ENCODE data around the gene KLK7. TPM values are rescaled to one million over a fixed set of nuclear protein-coding genes. Genes with fewer than 3 reads are reported as not detected.

The KLK7 gene
- total RNA-seq, 1 experiment from 2014 or later, result 0.66 TPM

- TF ChIP-seq MYBL2 (CRISPR knock-in tag; IDR thresholded peaks at IDR 0.05), result no peak
Measured at GRCh38 chr19:50949861-50950260, 33.9 kb downstream of the KLK7 start (continued).

DNA sequence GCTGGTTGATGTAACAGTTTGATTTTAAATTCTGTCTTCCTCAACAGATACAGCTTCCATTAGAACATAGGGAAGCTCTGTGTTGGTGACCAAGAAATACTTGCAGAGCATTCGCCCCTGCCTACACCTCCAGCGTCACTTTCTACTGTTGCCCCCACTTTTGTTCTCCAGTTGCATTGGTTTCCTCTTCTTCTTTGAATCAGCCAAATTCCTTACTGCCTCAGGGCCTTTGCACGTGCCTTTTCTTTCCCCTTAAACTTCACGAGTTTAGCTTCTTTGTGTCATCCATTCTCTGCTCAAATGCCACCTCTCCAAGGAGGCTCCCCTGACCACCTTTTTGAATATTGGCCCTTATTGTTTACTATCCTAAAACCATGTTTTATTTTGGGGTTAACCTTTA is 36.6 kb downstream of the KLK7 start:
- POLR2A ChIA-PET, result no interaction called here
- no peak for TF ChIP-seq PRDM15 (CRISPR knock-in tag; IDR thresholded peaks at IDR 0.05)
- TF ChIP-seq ZNF232 (CRISPR knock-in tag; IDR thresholded peaks at IDR 0.05), result no peak
- no peak for TF ChIP-seq CBFB (CRISPR knock-in tag; IDR thresholded peaks at IDR 0.05; ENCODE audit: low read depth)
- TF ChIP-seq, protein P1, sequence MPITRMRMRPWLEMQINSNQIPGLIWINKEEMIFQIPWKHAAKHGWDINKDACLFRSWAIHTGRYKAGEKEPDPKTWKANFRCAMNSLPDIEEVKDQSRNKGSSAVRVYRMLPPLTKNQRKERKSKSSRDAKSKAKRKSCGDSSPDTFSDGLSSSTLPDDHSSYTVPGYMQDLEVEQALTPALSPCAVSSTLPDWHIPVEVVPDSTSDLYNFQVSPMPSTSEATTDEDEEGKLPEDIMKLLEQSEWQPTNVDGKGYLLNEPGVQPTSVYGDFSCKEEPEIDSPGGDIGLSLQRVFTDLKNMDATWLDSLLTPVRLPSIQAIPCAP (CRISPR knock-in tag; IDR thresholded peaks at IDR 0.05), result no peak
- no peak for TF ChIP-seq ZBTB21 (CRISPR knock-in tag; IDR thresholded peaks at IDR 0.05; ENCODE audit: borderline replicate concordance)
- no peak for TF ChIP-seq OVOL2 (CRISPR knock-in tag; IDR thresholded peaks at IDR 0.05; ENCODE audit: borderline replicate concordance)
- no peak for TF ChIP-seq E2F1 (CRISPR knock-in tag; IDR thresholded peaks at IDR 0.05)
- TF ChIP-seq, protein P2, sequence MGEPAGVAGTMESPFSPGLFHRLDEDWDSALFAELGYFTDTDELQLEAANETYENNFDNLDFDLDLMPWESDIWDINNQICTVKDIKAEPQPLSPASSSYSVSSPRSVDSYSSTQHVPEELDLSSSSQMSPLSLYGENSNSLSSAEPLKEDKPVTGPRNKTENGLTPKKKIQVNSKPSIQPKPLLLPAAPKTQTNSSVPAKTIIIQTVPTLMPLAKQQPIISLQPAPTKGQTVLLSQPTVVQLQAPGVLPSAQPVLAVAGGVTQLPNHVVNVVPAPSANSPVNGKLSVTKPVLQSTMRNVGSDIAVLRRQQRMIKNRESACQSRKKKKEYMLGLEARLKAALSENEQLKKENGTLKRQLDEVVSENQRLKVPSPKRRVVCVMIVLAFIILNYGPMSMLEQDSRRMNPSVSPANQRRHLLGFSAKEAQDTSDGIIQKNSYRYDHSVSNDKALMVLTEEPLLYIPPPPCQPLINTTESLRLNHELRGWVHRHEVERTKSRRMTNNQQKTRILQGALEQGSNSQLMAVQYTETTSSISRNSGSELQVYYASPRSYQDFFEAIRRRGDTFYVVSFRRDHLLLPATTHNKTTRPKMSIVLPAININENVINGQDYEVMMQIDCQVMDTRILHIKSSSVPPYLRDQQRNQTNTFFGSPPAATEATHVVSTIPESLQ (CRISPR knock-in tag; IDR thresholded peaks at IDR 0.05), result no peak
- TF ChIP-seq, protein P3, sequence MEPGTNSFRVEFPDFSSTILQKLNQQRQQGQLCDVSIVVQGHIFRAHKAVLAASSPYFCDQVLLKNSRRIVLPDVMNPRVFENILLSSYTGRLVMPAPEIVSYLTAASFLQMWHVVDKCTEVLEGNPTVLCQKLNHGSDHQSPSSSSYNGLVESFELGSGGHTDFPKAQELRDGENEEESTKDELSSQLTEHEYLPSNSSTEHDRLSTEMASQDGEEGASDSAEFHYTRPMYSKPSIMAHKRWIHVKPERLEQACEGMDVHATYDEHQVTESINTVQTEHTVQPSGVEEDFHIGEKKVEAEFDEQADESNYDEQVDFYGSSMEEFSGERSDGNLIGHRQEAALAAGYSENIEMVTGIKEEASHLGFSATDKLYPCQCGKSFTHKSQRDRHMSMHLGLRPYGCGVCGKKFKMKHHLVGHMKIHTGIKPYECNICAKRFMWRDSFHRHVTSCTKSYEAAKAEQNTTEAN (CRISPR knock-in tag; IDR thresholded peaks at IDR 0.05), result no peak
- ATAC-seq, result no peak
- no peaks in the 10 kb centered on the region for H3K36me3 Mint-ChIP-seq
- H3K27me3 Mint-ChIP-seq (ENCODE audit: low read depth), result peaks cover 34% of the 10 kb centered on the region
- peaks cover 3% of the 10 kb centered on the region; the same call in 1 of the 2 replicates for H3K4me1 Mint-ChIP-seq
- no peak for DNase-seq (ENCODE audit: low spot score)
- peaks cover 8% of the 10 kb centered on the region for H3K9me3 Mint-ChIP-seq
- no peak overlapping the region for H3K4me3 Mint-ChIP-seq
- H3K27ac Mint-ChIP-seq, result no peak overlapping the region
- CTCF ChIA-PET, result interaction anchor here (1.0 to 1.9 kb wide), 3 partner anchors 25 to 74 kb away, joined by 3 to 6 read pairs (median 5); partner anchors contain the start of gene KLK10

DNA sequence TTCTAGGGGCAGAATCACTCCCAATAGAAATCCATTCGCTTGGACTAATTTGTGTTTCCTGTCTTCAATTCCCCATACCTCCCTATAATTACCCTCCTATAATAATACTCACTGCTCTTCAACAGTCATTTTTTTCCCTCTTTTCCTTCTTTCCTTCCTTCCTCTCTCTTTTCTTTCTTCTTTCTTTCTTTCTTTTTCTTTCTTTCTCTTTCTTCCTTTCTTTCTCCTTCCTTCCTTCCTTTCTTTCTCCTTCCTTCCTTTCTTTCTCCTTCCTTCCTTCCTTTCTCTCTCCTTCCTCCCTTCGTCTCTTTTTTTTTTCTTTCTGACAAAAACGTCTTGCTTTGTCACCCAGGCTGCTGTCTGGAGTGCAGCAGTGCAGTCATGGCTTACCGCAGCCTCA is 38.9 kb downstream of the KLK7 start:
- Mint-ChIP-seq H3K36me3 (no peaks in the 10 kb centered on the region), H3K4me1 (no peaks in the 10 kb centered on the region; the same call in 1 of the 2 replicates), H3K27ac (no peak overlapping the region), H3K4me3 (no peak overlapping the region), H3K27me3 (ENCODE audit: low read depth) (peaks cover 38% of the 10 kb centered on the region), H3K9me3 (peaks cover 20% of the 10 kb centered on the region)
- POLR2A ChIA-PET, result no interaction called here
- DNase-seq (ENCODE audit: low spot score) (no peak), ATAC-seq (no peak)
- TF ChIP-seq NR2C2 (CRISPR knock-in tag; IDR thresholded peaks at IDR 0.05), result no peak
- no peak for TF ChIP-seq PRDM15 (CRISPR knock-in tag; IDR thresholded peaks at IDR 0.05)
- TF ChIP-seq, protein P4, sequence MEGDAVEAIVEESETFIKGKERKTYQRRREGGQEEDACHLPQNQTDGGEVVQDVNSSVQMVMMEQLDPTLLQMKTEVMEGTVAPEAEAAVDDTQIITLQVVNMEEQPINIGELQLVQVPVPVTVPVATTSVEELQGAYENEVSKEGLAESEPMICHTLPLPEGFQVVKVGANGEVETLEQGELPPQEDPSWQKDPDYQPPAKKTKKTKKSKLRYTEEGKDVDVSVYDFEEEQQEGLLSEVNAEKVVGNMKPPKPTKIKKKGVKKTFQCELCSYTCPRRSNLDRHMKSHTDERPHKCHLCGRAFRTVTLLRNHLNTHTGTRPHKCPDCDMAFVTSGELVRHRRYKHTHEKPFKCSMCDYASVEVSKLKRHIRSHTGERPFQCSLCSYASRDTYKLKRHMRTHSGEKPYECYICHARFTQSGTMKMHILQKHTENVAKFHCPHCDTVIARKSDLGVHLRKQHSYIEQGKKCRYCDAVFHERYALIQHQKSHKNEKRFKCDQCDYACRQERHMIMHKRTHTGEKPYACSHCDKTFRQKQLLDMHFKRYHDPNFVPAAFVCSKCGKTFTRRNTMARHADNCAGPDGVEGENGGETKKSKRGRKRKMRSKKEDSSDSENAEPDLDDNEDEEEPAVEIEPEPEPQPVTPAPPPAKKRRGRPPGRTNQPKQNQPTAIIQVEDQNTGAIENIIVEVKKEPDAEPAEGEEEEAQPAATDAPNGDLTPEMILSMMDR (IDR thresholded peaks at IDR 0.05), result no peak
- CTCF ChIA-PET, result no interaction called here

Data from WTC11 (cell line).